Measurements from ENCODE around the gene ZSCAN31.

Gene ZSCAN31

GRCh38 chr6:28351493-28351925 is 15.6 kb upstream of the ZSCAN31 start:
- no peak for TF ChIP-seq TEAD4 (IDR thresholded peaks at IDR 0.05)
- TF ChIP-seq FOXM1 (IDR thresholded peaks at IDR 0.05; ENCODE audit: borderline replicate concordance, low read depth), result no peak
- TF ChIP-seq YY1 (IDR thresholded peaks at IDR 0.05; ENCODE audit: low read depth), result no peak
- no peak for TF ChIP-seq ZBTB7A (IDR thresholded peaks at IDR 0.05; ENCODE audit: low read depth)
- no peak for TF ChIP-seq CREB1 (IDR thresholded peaks at IDR 0.05; ENCODE audit: low read depth)
- TF ChIP-seq, protein P1, sequence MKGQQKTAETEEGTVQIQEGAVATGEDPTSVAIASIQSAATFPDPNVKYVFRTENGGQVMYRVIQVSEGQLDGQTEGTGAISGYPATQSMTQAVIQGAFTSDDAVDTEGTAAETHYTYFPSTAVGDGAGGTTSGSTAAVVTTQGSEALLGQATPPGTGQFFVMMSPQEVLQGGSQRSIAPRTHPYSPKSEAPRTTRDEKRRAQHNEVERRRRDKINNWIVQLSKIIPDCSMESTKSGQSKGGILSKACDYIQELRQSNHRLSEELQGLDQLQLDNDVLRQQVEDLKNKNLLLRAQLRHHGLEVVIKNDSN (IDR thresholded peaks at IDR 0.05), result no peak
- TF ChIP-seq NFIC (IDR thresholded peaks at IDR 0.05), result no peak
- TF ChIP-seq RAD21 (IDR thresholded peaks at IDR 0.05; ENCODE audit: low read depth), result no peak
- no peak for TF ChIP-seq MAX (IDR thresholded peaks at IDR 0.05)

DNA sequence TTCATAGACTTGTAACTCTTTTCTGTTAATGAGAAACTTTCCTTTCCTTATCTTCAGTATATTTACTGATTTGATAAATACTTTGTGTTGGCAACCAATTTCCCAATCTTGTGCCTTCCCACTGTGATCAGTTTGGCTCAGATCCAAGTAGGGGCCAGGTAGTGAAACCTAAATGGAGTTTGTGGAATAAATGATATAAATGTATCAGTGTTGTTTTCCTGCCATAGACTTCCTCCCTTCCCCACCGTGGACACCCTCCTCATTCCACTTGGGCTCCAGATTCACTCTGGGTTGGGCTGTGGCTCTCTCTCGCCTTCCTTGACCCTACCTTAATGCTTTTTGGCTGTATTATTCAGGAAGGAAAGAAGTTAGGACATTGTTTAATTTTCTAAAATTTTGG is 15.1 kb upstream of the ZSCAN31 start:
- no peak for TF ChIP-seq ZBTB7A (IDR thresholded peaks at IDR 0.05; ENCODE audit: low read depth)
- TF ChIP-seq TCF12 (IDR thresholded peaks at IDR 0.05; ENCODE audit: low read depth), result no peak
- TF ChIP-seq CEBPB (IDR thresholded peaks at IDR 0.05), result no peak
- peak; percentile 64 for TF ChIP-seq NFIC (IDR thresholded peaks at IDR 0.05)

- TF ChIP-seq ZBTB7A (IDR thresholded peaks at IDR 0.05; ENCODE audit: low read depth), result peak; percentile 66; the same call in 1 of the 2 replicates
- TF ChIP-seq RAD21 (IDR thresholded peaks at IDR 0.05; ENCODE audit: low read depth), result no peak
- no peak for TF ChIP-seq CREB1 (IDR thresholded peaks at IDR 0.05; ENCODE audit: low read depth)
- TF ChIP-seq FOXM1 (IDR thresholded peaks at IDR 0.05; ENCODE audit: borderline replicate concordance, low read depth), result peak; percentile 43; the same call in 1 of the 2 replicates
- peak; percentile 85 for TF ChIP-seq TAF1 (IDR thresholded peaks at IDR 0.05; ENCODE audit: low read depth)
- TF ChIP-seq YY1 (IDR thresholded peaks at IDR 0.05; ENCODE audit: low read depth), result no peak
- TF ChIP-seq MAX (IDR thresholded peaks at IDR 0.05), result peak; percentile 43; the same call in 1 of the 2 replicates
- TF ChIP-seq EP300 (IDR thresholded peaks at IDR 0.05; ENCODE audit: borderline replicate concordance), result no peak
- peak; percentile 55 for TF ChIP-seq NFIC (IDR thresholded peaks at IDR 0.05)
- 0 out of 2 replicates have a peak, but pooled peaks have one; percentile 16 for TF ChIP-seq TCF12 (IDR thresholded peaks at IDR 0.05; ENCODE audit: low read depth)
Measured at GRCh38 chr6:28349892-28350737, 14.2 kb upstream of the ZSCAN31 start, which contains the start of gene ZKSCAN3. TSS of gene ZKSCAN3 (plus strand) at chr6:28349947. CDS start at chr6:28359587, 9,640 bp downstream.

GRCh38 chr6:28349344-28349891 is 13.5 kb upstream of the ZSCAN31 start:
- no peak for TF ChIP-seq CEBPB (IDR thresholded peaks at IDR 0.05)
- no peak; the same call in 1 of the 2 replicates for TF ChIP-seq CREB1 (IDR thresholded peaks at IDR 0.05; ENCODE audit: low read depth)
- no peak for TF ChIP-seq TEAD4 (IDR thresholded peaks at IDR 0.05)
- TF ChIP-seq, protein P1 (IDR thresholded peaks at IDR 0.05), result no peak
- no peak for TF ChIP-seq FOXM1 (IDR thresholded peaks at IDR 0.05; ENCODE audit: borderline replicate concordance, low read depth)
- no peak for TF ChIP-seq RAD21 (IDR thresholded peaks at IDR 0.05; ENCODE audit: low read depth)
- no peak for TF ChIP-seq EGR1 (IDR thresholded peaks at IDR 0.05)
- TF ChIP-seq YY1 (IDR thresholded peaks at IDR 0.05; ENCODE audit: low read depth), result no peak
- TF ChIP-seq ZBTB7A (IDR thresholded peaks at IDR 0.05; ENCODE audit: low read depth), result no peak
- TF ChIP-seq, protein P2, sequence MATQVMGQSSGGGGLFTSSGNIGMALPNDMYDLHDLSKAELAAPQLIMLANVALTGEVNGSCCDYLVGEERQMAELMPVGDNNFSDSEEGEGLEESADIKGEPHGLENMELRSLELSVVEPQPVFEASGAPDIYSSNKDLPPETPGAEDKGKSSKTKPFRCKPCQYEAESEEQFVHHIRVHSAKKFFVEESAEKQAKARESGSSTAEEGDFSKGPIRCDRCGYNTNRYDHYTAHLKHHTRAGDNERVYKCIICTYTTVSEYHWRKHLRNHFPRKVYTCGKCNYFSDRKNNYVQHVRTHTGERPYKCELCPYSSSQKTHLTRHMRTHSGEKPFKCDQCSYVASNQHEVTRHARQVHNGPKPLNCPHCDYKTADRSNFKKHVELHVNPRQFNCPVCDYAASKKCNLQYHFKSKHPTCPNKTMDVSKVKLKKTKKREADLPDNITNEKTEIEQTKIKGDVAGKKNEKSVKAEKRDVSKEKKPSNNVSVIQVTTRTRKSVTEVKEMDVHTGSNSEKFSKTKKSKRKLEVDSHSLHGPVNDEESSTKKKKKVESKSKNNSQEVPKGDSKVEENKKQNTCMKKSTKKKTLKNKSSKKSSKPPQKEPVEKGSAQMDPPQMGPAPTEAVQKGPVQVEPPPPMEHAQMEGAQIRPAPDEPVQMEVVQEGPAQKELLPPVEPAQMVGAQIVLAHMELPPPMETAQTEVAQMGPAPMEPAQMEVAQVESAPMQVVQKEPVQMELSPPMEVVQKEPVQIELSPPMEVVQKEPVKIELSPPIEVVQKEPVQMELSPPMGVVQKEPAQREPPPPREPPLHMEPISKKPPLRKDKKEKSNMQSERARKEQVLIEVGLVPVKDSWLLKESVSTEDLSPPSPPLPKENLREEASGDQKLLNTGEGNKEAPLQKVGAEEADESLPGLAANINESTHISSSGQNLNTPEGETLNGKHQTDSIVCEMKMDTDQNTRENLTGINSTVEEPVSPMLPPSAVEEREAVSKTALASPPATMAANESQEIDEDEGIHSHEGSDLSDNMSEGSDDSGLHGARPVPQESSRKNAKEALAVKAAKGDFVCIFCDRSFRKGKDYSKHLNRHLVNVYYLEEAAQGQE (IDR thresholded peaks at IDR 0.05; ENCODE audit: low read depth), result no peak
- TF ChIP-seq MAX (IDR thresholded peaks at IDR 0.05), result no peak
- TF ChIP-seq TAF1 (IDR thresholded peaks at IDR 0.05; ENCODE audit: low read depth), result no peak

GRCh38 chr6:28347119-28347518 is 11.2 kb upstream of the ZSCAN31 start:
- TF ChIP-seq FOXM1 (IDR thresholded peaks at IDR 0.05; ENCODE audit: borderline replicate concordance, low read depth), result no peak

DNA sequence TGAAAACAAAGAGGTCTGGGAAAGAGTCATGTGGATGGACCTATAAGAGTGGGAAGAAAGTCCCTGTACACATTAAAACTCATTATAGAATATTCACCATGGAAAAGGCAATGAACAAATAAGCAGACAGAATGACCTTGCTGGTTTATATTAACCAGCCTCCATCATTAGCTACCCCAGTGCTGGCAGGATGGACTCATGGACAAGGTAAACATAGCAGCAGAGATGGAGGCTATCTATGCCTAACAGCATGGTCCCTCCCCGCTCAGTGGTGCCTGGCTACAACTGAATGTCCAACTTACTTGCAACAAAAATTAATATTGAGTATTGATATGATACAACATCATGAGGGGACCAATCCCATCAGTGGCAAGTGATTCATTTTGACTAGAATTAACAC is 9.3 kb upstream of the ZSCAN31 start:
- TF ChIP-seq NFIC (IDR thresholded peaks at IDR 0.05) (no peak), CREB1 (IDR thresholded peaks at IDR 0.05; ENCODE audit: low read depth) (no peak), EGR1 (IDR thresholded peaks at IDR 0.05) (no peak), CEBPB (IDR thresholded peaks at IDR 0.05) (no peak), RAD21 (IDR thresholded peaks at IDR 0.05; ENCODE audit: low read depth) (no peak), ZBTB7A (IDR thresholded peaks at IDR 0.05; ENCODE audit: low read depth) (no peak), TEAD4 (IDR thresholded peaks at IDR 0.05) (no peak)
- TF ChIP-seq, protein P2 (IDR thresholded peaks at IDR 0.05; ENCODE audit: low read depth), result no peak

Measured in Ishikawa (cell line).